HUES48 (cell line): Measurements from ENCODE around the gene UTS2R.
"Not testable (repeated sequence)": the region's sequence is repeated elsewhere in the genome, so short reads cannot be mapped to it uniquely, and the experiment has no call there.

Experiments
- H3K27ac ChIP-seq: one replicate; pipeline ENCODE4 v1.7.0; 2013; ENCODE audit warnings: low read depth, low read length, inconsistent platforms
- H3K27me3 ChIP-seq: 2 replicates; pipeline ENCODE4 v1.6.1; 2013; ENCODE audit warnings: mild to moderate bottlenecking, low read length; ENCODE audit not compliant: control insufficient read depth, insufficient read depth
- H3K36me3 ChIP-seq: 2 replicates; pipeline ENCODE4 v1.6.1; 2013; ENCODE audit warnings: low read length; ENCODE audit not compliant: control insufficient read depth, insufficient read depth
- H3K4me1 ChIP-seq: 2 replicates; pipeline ENCODE4 v1.6.1; 2013; ENCODE audit warnings: mild to moderate bottlenecking, low read length; ENCODE audit not compliant: control insufficient read depth, insufficient read depth
- H3K4me3 ChIP-seq: 2 replicates; pipeline ENCODE4 v1.5.1; 2013; ENCODE audit warnings: mild to moderate bottlenecking, low read depth, low read length
- H3K9ac ChIP-seq: 2 replicates; pipeline ENCODE4 v1.6.1; 2013; ENCODE audit warnings: mild to moderate bottlenecking, low read depth, low read length, moderate library complexity
- H3K9me3 ChIP-seq: 2 replicates; pipeline ENCODE4 v1.6.1; 2013; ENCODE audit warnings: low read length; ENCODE audit not compliant: control insufficient read depth, insufficient read depth

Gene UTS2R

DNA sequence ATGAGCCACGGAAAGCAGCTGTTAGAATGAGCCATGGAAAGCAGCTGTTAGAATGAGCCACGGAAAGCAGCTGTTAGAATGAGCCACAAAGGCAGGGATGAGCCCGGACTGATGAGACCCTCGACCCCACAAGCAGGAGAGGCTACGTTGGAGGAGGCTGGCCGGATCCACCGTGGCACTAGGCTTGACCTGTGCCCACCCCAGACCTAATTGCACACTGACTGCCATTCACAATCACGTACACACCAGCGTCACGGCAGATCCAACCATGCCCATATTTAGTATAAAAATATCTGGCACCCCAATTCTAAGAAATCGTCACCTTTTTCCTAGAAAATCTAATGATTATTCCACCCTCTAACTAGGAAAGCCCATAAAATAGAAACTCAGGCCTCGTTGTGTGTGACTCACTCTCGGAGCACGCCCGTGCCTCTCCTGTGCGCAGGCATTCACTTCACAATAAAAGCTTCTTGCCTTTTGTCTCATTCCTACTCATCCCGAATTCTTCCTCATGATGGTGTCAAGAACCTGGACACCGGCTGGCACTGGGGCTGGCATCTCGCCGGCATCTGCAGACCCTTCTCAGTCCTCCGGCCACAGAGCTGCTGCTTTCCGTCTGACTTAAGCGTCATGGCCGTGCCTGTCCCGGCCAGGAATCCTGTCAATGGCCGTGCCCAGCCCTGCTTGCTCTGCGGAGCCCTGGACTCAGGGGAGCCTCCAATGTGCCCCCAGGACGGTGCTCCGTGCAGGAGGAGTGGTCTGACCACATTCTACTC, 32.5 kb upstream of the UTS2R start:
- Histone ChIP-seq H3K27me3 (peaks cover 16% of the 10 kb centered on the region), H3K9me3 (no peaks in the 10 kb centered on the region), H3K4me1 (peaks cover 8% of the 10 kb centered on the region; the same call in 1 of the 2 replicates), H3K4me3 (no peak overlapping the region), H3K9ac (no peak overlapping the region), H3K36me3 (no peaks in the 10 kb centered on the region), H3K27ac (no peak overlapping the region)

DNA sequence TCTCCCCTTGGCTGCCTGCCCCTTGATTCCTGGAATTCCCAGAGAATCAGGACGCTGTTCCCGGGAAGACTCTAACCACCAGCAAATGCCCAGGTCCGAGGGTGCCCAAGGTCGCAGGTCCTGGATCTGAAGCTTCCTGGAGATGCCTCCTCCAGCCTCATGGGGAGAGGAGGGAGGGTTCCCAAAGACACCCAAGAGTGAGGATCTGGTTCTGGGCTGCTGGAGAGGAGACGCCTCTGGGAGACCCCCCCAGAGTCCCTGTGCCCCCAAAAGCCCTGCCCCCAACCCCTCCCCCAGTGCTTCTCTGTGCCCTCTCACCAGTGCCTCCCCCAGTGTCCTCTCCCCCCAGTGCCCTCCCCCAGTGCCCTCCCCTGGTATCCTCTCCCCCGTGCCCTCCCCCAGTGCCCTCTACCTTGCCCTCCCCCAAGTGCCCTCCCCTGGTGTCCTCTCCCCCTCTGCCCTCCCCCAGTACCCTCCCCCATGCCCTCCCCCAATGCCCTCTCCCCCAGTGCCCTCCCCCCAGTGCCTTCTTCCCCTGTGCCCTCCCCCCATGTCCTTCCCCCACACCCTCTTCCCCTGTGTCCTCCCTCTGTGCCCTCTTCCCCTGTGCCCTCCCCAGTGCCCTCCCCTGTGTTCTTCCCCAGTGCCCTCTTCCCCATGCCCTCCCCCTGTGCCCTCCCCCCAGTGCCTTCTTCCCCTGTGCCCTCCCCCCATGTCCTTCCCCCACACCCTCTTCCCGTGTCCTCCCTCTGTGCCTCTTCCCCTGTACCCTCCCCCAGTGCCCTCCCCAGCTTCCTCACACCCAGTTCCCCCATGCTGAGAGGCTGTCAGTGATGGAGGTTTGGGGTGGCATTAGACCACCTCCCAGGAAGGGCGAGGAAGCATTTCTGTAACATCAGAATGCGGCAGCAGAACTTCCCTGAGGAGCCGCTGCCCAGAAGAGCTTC, 31.7 kb upstream of the UTS2R start:
- Histone ChIP-seq H3K27ac (no peak overlapping the region), H3K9ac (no peak overlapping the region)

DNA sequence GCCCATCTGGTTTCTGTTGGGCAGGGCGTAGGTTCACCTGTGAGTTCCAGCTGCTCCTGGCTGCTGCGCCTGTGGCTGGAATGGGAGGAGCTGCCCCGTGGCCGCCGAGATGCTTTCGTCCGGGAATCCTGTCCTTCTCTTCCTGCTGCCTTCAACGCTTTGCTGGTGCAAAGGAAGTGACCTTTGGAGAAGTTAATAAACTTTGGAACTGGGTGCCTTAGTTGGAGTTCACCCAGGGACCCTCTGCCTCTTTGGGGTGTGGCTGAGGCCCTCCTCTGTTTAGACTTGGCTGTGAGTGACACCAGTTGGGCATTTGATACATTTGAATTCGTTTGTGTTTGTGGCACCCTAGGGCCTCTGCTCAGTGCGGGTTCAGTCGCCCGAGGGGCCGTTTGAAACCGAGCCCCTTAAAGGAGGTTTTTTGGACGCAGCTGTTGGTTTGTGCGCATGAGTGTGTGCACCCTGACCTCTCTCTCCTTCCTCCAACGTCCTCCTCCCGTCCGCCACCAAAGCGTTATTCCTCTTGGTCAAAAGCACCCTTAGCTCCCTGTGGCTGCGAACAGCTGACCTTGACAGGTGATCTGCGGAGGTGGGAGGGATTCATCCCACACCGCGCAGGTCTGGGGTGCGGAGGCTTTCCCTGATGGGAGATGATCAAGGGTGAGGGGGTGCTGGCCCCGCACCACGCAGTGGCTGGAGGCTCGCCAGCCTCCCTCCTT, 29.0 kb upstream of the UTS2R start:
- Histone ChIP-seq H3K27me3 (peaks cover 3% of the 10 kb centered on the region; the same call in 1 of the 2 replicates), H3K9me3 (no peaks in the 10 kb centered on the region), H3K4me1 (peaks cover 5% of the 10 kb centered on the region; the same call in 1 of the 2 replicates), H3K4me3 (no peak overlapping the region), H3K36me3 (no peaks in the 10 kb centered on the region), H3K27ac (no peak overlapping the region), H3K9ac (no peak overlapping the region)

More for the DNA sequence above, 31.7 kb upstream of the UTS2R start:
- peaks cover 8% of the 10 kb centered on the region; the same call in 1 of the 2 replicates for H3K4me1 ChIP-seq
- H3K9me3 ChIP-seq, result no peaks in the 10 kb centered on the region
- no peaks in the 10 kb centered on the region for H3K36me3 ChIP-seq
- no peak overlapping the region for H3K4me3 ChIP-seq
- peaks cover 8% of the 10 kb centered on the region for H3K27me3 ChIP-seq

DNA sequence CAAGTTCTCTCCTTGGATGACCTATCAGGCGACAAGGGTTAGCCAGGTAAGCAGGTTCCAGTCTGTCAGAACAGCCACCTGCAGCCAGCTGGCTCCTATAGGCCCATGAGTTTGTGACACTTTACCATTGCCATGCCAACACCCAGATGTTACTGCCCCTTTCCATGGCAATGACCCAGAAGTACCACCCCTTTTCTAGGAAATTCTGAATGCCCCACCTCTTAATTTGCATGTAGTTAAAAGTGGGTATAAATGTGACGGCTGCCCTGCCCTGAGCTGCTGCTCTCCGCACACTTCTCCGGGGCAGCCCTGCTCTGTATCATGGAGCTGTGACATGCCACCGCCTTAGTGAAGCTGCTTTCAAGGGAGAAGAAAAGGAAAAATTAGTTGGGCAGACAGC, 28.0 kb upstream of the UTS2R start:
- no peak overlapping the region for H3K9ac ChIP-seq
- H3K27me3 ChIP-seq, result peaks cover 3% of the 10 kb centered on the region; the same call in 1 of the 2 replicates
- H3K9me3 ChIP-seq, result no peaks in the 10 kb centered on the region
- H3K27ac ChIP-seq, result no peak overlapping the region
- no peaks in the 10 kb centered on the region for H3K36me3 ChIP-seq
- H3K4me1 ChIP-seq, result peaks cover 5% of the 10 kb centered on the region; the same call in 1 of the 2 replicates
- H3K4me3 ChIP-seq, result no peak overlapping the region

DNA sequence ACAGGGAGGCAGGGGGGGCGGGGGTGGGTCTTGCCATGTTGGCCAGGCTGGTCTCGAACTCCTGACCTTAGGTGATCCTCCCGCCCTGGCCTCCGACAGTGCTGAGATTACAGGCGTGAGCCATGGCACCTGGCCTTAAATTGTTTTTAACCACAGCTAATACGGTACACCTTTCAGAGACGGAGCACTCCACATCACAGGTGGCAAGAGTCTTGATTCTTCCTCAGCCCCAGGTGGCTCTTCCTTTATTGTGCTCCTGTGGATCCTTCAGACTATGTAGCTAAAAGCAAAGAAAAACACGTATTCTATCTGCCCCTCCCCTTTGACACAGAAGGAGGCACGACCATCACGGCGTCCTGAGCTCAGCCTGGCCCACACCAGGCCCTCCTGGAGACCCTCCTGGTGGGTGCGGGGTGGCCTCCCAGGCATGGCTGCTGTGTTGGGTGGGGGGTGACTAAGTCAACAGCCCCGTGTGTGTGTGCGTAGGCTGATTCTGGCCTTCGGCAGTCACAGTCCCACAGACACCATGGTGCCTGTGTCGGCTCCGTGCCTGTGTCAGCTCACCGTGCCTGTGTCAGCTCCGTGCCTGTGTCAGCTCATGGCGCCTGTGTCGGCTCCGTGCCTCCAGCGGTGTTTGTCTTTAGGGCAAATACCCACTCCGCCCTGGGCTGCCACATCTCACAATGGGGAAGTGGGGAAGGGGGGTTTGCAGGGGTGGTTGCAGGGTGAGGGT, 27.2 kb upstream of the UTS2R start:
- no peak overlapping the region for H3K9ac ChIP-seq

DNA sequence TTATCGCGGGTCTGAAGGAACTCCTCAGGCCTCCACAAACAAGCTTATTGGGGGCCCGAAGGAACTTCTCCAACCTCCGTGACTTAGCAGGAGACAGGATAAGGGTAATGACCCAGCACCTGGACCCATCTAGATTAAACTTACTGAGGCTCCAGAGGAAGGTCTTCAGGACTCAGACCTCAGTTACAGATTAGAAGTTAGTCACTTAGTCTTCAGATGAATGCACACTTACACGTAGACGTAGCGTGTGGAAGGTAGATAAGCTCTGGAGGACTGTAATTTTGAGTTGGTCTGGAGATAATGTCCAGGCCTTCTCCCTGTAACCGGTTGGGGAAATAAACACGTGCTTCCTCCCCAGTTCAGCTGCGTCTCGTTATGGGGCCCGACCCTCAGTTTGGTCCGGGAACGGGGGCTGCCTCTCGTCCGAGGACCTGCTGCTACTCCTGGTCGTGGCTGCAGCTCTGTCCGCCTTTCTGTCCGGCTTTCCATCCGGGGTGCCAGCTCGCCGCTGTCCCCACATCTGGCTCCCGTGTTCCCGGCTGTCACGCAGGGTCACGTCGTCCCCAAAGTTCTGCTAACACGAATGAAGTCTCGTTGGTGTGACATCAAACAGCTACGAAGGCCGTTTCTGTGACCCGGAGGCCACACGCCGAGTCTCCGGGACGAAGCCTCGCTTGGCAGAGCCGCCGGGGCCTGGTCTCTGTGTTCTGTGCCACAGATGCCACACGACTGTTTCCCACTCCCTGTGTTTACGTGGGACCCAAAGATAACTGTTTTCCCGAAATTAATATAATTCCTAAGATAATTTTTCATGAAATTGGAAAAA, 26.2 kb upstream of the UTS2R start:
- H3K27me3 ChIP-seq, result no peaks in the 10 kb centered on the region
- H3K36me3 ChIP-seq, result no peaks in the 10 kb centered on the region
- H3K9me3 ChIP-seq, result no peaks in the 10 kb centered on the region
- H3K4me1 ChIP-seq, result no peaks in the 10 kb centered on the region
- H3K9ac ChIP-seq, result no peak overlapping the region
- no peak overlapping the region for H3K4me3 ChIP-seq
- H3K27ac ChIP-seq, result no peak overlapping the region

More for the DNA sequence above, 27.2 kb upstream of the UTS2R start:
- H3K27me3 ChIP-seq, result peaks cover 3% of the 10 kb centered on the region; the same call in 1 of the 2 replicates
- H3K4me3 ChIP-seq, result no peak overlapping the region
- no peak overlapping the region for H3K27ac ChIP-seq
- peaks cover 3% of the 10 kb centered on the region; the same call in 1 of the 2 replicates for H3K4me1 ChIP-seq
- H3K36me3 ChIP-seq, result no peaks in the 10 kb centered on the region
- H3K9me3 ChIP-seq, result no peaks in the 10 kb centered on the region

DNA sequence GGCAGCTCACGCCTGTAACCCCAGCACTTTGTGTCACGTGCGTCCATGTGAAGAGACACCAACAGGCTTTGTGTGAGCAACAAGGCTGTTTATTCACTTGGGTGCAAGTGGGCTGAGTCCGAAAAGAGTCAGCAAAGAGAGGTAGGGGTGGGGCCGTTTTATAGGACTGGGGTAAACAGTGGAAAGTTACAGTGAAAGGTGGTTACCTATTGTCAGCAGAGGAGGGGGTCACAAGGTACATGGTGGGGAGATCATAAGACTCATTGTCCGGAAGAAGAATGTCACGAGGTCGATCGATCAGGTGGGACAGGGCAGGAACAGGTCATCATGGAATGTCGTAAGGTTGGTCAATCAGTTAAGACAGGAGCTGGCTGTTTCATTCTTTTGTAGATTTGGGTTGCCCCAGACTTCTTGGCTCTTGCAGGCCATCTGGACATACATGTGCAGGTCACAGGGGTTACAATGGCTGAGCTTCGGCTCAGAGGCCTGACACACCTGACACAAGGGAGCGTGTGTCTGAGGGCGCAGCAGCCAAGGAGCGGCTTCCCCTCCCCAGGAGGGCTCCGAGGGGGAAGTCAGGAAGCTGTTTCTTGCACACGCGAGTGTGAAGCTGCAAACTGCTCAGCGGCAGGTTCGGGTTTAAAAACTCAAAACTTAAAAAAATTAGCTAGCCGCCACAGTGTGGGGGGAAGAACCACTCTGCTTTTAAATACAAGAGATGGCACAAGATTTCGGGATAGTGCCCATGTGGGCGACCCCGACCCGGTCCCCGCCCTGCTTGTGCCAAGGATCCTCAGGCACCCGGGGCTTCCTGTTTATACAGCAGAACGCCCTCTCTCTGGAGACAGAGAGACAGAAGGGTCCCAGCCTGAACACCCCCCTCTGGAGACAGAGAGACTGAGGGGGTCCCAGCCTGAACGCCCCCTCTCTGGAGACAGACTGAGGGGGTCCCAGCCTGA, 24.9 kb upstream of the UTS2R start:
- Histone ChIP-seq H3K27me3 (no peaks in the 10 kb centered on the region), H3K4me3 (no peak overlapping the region), H3K27ac (no peak overlapping the region), H3K9ac (no peak overlapping the region), H3K4me1 (no peaks in the 10 kb centered on the region), H3K36me3 (no peaks in the 10 kb centered on the region), H3K9me3 (no peaks in the 10 kb centered on the region)

DNA sequence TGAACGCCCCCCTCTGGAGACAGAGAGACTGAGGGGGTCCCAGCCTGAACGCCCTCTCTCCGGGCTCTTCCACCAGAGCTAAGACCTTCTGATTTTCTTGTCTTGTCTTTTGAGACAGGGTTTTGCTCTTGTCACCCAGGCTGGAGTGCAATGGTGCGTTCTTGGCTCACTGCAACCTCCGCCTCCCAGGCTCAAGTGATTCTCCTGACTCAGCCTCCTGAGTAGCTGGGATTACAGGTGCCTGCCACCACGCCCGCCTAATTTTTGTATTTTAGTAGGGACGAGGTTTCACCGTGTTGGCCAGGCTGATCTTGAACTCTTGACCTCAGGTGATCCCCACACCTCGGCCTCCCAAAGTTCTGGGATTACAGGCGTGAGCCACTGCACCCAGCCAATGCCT, 23.6 kb upstream of the UTS2R start:
- H3K27me3 ChIP-seq, H3K36me3 ChIP-seq, H3K9me3 ChIP-seq, H3K4me3 ChIP-seq, H3K9ac ChIP-seq, H3K4me1 ChIP-seq, H3K27ac ChIP-seq: not testable (repeated sequence)

DNA sequence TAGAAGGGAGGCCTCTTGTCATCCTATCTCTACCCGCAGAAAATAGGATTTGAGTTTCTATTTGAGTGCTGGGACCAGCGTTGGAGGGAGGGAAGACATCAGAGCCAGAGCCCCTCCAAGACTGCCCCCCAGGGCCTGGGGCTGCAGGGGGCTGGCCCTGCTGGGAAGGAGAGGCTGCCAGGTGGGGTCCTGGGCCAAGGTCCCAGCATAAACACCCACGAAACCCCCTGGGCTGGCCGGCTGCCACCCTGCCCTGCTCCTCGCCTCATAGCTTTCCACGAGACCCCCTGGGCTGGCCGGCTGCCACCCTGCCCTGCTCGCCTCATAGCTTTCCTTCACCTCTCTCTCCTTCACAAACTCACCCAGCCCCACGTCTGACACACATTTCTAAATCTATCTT, 23.1 kb upstream of the UTS2R start:
- H3K4me1 ChIP-seq, result no peaks in the 10 kb centered on the region
- H3K9ac ChIP-seq, result no peak overlapping the region
- no peaks in the 10 kb centered on the region for H3K27me3 ChIP-seq
- no peaks in the 10 kb centered on the region for H3K9me3 ChIP-seq
- H3K27ac ChIP-seq, result no peak overlapping the region
- H3K36me3 ChIP-seq, result no peaks in the 10 kb centered on the region
- no peak overlapping the region for H3K4me3 ChIP-seq
